HG03520 (cell line): ENCODE measurements around the gene PDE2A.

Experiments
- ATAC-seq: cut with Tn5 transposase; IDR thresholded peaks from one replicate; pipeline ENCODE4 v1.9.1; 2021; ENCODE audit warnings: mild to moderate bottlenecking, moderate library complexity; ENCODE audit not compliant: unreplicated experiment

The PDE2A gene

GRCh38 chr11:72617080-72617762 is 57.0 kb downstream of the PDE2A start:
- ATAC-seq, result no peak

GRCh38 chr11:72616655-72617054 is 57.6 kb downstream of the PDE2A start:
- no peak for ATAC-seq

DNA sequence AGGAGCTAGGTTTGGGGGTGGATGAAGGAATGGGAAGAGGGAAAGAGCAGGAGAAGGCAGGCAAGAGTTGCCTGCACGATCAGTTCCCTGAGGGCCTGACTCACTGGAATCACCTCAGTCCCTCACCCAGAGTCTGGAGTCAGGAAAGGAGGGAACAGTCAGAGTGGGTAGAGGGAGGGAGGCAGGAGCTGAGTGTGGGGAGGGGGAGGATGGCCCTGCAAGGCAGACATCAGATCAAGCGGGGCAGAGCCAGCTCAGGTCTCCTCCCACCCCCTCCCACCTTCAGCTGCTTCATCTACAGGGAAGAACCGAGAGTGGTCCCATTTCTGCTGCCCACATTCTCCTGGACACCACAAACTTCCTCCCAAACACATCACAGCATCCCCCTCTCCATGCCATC is 58.9 kb downstream of the PDE2A start:
- ATAC-seq, result no peak

DNA sequence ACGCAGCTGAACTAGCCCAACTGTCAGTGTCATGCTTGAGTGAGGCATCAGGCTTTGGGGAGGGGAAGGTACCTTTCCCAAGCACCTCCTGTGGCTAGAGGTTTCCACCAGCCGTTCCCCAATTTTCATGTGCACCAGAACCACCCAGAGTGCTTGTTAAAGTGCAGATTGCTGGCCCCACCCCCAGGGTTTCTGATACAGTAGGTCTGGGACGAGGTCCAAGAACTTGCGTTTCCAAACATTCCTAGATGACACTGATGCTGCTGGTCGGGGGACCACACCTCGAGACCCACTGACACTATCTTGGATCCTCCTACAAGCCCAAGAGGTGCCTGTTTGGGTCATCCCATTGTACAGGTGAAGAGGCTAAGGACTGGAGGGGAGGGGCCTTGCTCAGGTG is 59.8 kb downstream of the PDE2A start:
- ATAC-seq, result no peak

GRCh38 chr11:72613977-72614376 is 60.2 kb downstream of the PDE2A start:
- peak; percentile 82 for ATAC-seq

- ATAC-seq, result no peak
Observed at GRCh38 chr11:72613450-72613849, 60.8 kb downstream of the PDE2A start.

- ATAC-seq, result no peak
Observed at GRCh38 chr11:72609476-72609875, 64.7 kb downstream of the PDE2A start.

GRCh38 chr11:72609045-72609444 is 65.2 kb downstream of the PDE2A start:
- no peak for ATAC-seq

DNA sequence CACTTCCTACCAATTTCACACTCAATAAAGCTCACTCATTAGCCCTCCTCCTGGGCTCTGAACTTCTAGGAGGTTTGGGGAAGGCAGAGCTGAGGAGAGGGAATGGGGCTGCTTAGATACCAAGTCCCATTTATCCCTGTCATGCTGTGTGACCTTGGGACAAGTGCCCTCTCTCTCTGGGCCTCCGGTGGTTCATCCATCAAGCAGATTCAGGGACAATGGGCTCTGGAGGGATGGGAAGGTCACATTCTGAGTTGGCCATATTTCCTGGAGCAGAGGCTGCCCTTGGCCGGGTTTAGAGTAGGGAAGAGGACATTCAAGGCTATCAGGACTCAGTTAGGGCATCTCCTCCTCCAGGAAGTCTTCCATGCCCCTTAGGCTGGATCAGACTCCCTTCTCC is 66.7 kb downstream of the PDE2A start:
- no peak for ATAC-seq

- ATAC-seq, result no peak
Observed at GRCh38 chr11:72606748-72607468, 67.3 kb downstream of the PDE2A start.

GRCh38 chr11:72605973-72606747 is 68.1 kb downstream of the PDE2A start:
- no peak for ATAC-seq

DNA sequence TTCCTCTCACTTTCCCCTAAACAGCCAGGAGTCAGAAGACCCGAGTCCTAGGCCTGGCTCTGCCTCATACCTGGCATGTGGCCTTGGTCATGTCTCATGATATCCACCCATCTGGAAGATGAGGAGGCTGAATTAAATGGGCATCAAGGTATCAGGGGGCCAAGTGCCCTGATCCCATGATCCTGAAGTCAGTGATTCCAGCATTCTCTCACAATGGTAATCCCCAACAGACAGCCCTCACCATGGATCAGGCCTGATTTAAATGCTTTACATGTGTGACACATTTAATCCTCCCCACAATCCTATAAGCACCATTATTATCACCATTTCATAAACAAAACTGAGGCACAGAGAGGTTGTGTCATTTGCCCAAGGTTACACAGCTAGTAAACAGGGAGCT is 70.0 kb downstream of the PDE2A start:
- no peak for ATAC-seq

GRCh38 chr11:72602250-72602904 is 71.8 kb downstream of the PDE2A start:
- no peak for ATAC-seq

DNA sequence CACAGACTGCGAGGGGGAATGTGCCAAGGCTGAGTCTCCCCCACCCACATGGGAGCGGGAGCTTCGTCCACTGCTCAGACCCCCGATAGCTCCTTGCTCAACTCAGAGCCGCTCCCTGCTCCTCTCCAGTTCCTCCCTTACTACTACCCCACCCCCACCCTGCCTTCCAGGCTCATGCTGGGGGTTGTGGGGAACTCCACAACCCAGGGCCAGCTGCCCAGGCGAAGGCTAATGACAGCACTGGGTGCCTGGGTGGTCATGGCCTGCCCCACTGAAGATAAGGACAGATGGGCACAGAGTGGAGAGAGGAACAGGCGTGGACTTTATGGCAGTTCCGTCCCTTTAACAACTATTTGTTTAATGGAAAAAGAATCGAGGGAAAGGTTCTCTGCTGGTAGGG is 73.7 kb downstream of the PDE2A start:
- ATAC-seq, result no peak

GRCh38 chr11:72599325-72600117 is 74.7 kb downstream of the PDE2A start:
- ATAC-seq, result no peak

- no peak for ATAC-seq
Observed at GRCh38 chr11:72598906-72599305, 75.3 kb downstream of the PDE2A start.

- no peak for ATAC-seq
Observed at GRCh38 chr11:72598466-72598865, 75.8 kb downstream of the PDE2A start.

DNA sequence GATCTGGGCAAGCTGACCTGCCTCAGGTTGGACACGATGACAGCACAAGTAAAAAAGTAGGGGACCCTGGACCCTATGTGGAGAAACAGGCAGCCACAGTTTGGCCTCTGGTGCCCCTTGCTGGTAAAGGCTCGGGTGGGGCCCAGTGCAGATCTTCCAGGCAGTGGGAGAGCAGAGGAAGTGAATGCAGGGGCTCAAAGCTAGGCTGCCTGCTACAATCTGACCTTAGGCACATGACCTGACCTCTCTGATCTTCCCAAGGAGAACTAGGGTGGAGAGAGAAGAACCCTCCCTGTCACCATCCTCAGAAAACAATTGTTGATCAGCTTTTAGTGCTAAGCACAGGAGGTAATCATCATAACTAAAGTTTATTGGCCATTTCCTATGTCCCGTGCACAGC is 76.5 kb downstream of the PDE2A start:
- no peak for ATAC-seq

GRCh38 chr11:72595292-72595684 is 78.9 kb downstream of the PDE2A start:
- ATAC-seq, result no peak

DNA sequence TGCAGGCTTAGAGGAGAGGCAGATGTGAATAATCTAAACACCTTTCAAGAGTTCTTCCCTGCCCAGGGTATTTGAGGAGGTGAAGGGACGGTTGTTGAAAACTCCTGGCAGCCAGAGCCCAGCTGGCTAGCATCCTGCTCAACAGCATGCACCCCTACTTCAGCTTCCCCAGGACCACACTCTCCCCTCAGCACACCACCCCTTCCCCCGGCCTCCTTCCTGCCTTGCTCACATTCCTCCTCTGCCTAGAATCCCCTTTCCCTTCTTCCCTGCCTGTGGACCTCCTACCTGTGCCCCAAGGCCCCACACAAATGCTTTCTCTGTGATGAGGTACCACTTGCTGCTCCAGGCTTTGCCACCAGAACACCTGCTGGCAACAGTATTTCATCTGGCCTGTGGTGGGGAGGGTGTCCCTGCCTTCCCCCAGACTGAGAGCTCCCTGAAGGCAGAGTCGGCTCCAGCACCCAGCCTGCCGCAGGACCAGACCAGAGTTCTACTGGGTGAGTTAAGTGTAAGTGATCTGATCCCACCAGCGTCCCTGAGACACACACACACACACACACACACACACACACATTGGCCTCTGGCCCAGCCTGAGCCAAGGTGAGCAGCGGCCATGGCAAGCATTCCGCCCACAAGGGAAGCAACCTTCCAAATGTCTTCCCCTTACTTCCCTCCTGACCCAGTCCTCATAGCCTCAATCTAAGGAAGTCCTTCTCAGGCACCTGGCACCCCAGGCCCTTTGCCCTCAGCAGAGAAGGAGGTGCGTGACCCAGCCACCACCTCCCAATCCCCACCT is 79.5 kb downstream of the PDE2A start:
- ATAC-seq, result no peak
